CD4-positive, alpha-beta T cell treated with Interleukin-17A for 4 hours (primary cell): ENCODE measurements around the gene RCOR3.
"Not testable (repeated sequence)": the region's sequence is repeated elsewhere in the genome, so short reads cannot be mapped to it uniquely, and the experiment has no call there.

Source experiments
- DNase-seq: peaks from one replicate; pipeline ENCODE4 v3.0.0-alpha.2; 2020; ENCODE audit warnings: mixed read lengths

RCOR3 gene

DNA sequence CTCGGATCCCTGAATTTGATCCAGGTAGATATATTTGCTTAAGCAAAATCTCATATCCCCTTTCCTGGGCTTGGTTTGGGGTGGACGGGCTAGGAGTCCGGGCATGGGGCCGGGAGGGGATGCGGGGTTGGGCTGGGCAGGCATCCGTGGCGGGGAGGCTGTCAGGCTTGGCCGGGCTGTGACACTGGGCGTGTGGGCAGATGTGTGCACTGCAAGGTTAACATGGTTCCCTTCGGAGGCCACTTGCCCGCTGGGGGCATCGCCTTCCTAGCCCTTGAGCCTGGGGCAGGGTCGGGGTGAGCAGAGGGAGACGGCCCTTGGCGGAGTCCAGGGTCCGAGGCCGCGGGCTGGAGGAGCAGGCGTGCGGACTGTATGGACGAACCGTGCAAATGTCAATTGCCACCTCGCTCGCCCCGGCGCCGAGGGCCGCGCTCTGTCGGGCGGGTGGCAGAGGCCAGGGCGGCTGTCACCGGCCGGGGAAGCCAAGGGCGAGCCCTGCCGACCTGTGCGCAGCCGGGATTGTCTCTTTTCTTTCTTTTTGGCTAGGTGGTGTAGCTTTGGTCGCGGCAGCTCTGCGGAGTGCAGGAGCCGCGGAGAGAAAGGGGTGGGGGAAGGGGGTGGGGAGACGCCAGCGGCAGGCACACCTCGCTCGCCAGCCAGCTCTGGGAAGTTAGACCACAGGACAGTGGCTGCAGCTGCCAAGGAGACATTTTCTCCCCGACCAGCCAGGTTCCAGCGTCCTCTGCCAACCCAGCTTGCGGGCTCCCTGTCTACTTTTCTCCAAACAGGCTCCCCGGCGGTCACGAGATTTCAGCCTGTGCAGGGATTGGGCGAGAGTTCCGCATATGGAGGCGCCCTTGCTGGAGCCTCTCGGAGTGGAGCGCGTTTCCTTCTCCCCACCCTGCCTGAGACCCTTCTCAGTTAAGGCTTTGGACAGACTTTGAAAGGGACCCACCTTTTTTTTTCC lies 1.3 kb downstream of the RCOR3 start:
- peak; percentile 68 for DNase-seq

DNA sequence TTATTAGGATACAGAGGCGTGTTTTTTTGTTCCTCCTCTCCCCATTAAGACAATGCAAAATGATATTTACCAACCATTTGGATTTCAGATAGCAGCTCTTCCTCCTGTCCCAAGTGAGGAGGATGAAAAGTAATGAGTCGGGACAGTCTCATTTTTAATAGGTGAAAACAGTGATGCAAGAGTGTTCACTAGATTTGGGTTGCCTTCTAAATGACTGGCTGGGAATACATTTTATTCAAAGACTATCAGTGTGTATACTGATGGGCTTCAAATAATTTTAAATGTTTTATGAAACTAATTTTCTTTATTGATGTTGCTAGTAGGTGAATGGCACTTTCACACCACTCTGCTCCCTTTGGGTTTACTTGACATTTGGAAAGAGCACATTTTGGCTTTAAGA lies 2.1 kb downstream of the RCOR3 start:
- DNase-seq, result no peak

DNA sequence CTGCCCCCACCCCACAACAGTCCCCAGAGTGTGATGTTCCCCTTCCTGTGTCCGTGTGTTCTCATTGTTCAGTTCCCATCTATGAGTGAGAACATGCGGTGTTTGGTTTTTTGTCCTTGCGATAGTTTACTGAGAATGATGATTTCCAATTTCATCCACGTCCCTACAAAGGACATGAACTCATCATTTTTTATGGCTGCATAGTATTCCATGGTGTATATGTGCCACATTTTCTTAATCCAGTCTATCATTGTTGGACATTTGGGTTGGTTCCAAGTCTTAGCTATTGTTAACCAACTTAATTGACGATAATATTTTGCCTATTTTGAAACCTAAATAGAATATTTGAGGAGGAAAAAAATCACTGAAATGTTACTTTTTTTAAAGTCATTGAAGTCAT lies 3.9 kb downstream of the RCOR3 start:
- not testable (repeated sequence) for DNase-seq

DNA sequence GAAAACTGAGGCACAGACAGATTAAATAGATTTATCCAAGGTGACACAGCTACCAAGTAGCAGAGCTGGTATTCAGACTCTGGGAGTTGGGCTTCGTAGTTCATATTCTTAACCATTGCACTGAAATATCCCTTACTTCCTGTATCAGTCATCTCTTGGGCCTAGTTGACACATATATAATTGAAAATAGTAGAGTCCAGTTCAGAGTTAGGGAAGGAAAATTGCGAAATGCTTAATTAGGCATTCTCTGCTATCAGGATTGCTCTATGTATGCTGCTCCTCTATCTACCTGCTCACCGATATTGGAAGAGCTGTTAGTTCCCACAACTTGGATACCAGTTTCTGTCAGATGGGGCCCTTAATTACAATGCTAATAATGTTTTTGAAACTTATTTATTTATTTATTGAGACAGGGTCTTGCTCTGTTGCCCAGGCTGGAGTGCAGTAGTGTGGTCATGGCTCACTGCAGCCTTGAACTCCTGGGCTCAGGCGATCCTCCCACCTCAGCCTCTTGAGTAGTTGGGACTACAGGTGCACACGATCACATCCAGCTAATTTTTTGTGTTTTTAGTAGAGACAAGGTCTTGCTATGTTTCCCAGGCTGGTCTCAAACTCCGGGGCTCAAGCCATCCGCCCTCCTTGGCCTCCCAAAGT lies 8.2 kb downstream of the RCOR3 start:
- DNase-seq, result no peak

DNA sequence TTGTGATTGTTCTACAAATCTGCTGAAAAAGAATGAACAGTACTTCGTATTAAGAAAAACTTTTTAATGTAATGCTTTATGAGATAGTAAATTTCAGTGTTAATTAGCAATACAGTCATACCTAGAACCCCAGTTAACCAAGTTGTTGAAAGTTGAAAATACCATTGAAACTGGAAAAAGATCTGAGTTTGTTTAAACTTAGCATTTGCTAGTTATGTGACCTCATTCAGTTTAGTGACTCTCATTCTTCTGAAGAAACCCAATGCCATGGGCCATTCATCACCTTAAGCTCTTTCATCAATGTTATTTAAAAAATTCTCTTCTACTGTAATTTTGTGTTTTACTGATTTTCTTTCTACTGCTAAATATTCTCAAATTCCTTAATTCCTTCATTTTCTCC lies 20.2 kb downstream of the RCOR3 start:
- no peak for DNase-seq

DNA sequence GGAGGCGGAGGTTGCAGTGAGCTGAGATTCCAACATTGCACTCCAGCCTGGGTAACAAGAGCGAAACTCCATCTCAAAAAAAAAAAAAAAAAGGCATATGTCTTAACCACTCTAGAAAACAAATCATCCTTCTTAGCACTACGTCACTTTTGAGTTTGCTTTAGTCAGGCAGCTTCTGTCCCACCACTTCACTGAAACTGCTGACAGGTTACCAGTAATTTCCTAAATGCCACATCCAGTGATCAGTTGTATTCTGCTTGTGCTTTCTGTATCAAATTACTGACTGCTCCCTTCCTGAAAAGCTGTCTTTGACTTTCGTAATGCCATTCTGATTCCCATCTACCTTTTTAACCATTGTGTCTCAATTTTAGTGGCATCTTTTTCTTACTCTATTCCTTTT lies 21.7 kb downstream of the RCOR3 start:
- DNase-seq, result no peak

DNA sequence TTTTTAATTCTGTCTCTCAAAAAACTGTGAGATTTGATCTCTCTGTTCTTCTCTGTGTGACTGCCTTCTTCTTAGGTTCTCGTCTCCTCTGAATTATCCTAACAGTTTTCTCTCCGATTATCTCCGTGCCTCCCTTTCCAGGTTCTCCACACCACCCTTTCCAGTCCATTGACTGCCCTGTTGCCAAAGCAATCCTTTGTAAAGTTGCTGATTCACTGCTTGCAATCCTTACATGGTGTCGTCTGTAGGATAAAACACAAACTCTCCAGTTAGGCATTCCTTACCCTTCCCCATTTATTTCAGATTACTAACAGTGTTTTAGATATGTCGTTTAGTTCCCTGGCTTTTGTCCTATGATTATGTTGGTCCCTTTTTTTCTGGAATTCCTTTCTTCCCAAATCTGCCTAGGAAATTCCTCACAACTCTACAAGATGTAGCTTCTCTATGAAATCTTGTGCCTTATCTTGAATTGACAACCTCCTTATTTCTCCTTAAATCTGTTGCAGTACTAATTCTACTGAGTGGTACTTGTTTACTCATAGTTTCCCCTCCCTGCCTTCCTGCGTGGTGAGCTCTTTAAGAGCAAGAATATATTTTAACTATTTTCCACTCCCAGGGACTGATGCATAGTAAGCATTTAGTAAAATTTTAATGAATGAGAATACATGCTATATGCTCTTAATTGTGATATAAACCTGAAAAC lies 22.3 kb downstream of the RCOR3 start:
- DNase-seq, result no peak

DNA sequence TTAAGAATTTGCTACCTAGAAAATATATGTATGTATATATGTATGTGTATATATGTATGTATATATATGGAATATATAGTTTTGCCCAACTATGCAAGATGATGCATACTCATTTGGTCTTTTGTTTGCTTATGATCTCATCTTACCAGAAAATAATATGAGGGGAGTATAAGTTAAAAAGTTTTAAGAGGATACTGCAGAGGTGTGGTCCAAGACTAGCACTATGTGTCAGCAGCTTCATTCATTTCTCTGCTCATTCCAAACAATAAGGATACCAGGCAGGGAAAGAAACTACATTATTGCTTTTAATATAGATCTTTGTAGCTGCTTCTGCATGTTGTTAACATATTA lies 22.8 kb downstream of the RCOR3 start:
- no peak for DNase-seq

DNA sequence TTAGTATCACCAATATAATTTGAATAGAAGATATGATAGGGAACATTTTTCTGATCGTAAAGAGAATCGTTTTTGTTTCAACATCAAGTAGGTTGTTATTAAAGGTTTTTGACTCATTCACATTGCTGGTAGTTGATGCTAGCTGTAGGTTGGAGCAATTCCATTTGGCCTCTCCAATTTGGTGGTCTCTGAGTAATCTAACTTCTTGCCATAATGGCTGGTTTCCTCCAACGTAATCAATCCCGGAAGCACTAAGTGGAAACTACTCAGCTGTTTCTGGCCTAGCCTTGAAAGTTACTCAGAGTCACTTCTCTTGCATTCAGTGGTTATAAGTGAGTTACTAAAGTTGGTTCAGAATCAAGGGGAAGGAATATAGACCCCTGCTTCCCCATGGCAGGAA lies 26.0 kb downstream of the RCOR3 start:
- DNase-seq, result no peak

DNA sequence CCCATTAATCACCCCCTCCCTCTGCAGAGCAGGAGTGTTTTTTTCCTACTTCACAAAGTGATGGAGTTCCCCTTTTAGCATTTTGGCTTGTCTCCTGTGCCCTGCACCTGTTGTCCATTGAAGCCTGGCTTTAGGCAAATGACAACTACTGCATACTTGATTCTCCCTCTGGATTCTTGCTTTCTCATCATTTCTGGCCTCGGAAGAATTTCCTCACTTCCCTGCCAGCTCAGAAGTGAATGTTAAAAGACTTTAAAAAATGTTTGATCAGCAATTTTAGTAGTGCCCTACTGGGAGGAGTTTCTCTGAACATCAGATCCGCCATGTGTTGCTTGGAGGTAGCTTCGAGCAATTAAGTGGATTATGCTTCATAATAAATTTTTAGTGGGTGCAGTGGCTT lies 28.1 kb downstream of the RCOR3 start:
- DNase-seq, result no peak

DNA sequence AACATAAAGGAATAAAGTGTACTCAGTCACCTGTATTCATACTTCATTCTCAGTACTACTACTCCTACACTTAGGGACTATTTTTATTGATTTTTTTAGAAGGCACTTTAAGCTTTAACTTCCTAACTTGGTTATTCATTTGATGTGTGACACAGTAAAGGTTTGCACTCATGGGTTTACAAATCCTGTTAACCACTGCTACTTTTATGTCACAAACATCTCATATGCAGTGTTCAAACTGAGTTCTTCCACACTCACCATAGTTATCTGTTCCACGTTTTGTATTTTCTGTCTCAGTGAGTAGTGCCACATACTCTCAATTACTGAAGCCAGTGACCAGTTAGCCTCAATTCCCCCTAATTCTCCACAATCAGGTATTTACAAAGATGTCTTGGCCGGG lies 33.2 kb downstream of the RCOR3 start:
- no peak for DNase-seq

DNA sequence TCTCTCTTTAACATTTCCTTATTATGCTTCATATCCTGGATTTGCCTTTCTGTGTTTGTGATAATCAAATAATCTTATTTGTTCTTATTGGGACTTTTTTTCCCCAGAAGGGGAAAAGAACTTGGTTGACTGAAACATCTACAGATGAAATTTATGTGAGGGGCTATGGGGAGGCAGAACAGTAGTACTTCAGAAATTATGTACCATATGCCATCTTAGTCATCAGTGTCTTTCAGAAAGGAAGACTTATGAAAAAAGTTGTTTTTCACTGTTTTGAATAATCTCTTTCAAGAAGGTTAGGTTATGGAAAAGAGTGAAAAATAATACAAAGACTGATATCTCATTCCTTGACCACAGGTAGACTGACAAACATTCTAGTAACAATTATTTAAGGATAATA lies 37.2 kb downstream of the RCOR3 start:
- DNase-seq, result no peak

DNA sequence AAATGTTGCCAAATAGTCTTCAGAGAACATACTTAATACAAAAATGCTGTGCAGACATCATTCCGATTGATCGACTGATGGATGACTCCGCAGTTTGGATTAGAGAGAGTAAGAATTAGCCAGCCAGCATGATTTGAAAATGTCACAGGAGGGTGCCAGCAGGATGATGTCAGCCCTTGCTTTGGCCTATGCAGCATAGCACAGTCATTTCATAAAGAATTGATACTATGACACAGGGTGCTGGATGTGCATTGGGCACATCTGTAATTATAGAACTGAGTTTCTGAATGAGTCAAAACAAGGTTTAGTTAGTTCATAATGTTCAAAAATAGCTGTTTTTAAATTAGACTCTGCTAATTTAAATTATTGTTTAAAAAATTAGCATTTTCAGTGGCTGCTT lies 45.9 kb downstream of the RCOR3 start:
- DNase-seq, result no peak

DNA sequence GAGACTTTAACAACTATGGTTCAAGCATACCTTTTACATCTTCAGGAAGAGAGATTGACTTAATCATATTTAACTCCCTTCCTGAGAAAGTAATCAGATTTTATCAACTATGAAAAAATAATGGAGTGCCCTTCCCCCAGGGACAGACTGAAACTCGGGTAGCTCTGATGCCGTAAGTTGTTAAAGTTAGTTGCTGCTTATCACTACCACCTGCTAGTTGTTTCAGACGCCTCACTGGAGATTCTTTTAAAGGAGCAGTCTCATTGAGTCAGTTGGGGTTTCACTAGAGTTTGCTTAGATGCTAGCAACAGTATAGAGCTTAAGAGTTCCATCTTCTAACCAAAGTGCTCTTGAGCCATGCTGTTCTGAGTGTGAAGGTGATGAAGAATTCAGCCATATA lies 50.5 kb downstream of the RCOR3 start:
- no peak for DNase-seq

DNA sequence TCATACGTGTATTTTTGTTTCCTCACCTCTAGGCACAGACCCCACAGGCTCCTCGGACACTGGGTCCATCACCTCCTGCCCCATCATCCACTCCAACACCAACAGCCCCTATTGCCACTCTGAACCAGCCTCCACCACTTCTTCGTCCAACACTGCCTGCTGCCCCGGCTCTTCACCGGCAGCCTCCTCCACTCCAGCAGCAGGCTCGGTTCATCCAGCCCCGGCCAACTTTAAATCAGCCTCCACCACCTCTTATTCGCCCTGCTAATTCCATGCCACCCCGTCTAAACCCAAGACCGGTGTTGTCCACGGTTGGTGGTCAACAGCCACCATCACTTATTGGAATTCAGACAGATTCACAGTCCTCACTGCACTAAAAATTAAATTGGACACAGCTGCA lies 54.2 kb downstream of the RCOR3 start:
- no peak for DNase-seq

DNA sequence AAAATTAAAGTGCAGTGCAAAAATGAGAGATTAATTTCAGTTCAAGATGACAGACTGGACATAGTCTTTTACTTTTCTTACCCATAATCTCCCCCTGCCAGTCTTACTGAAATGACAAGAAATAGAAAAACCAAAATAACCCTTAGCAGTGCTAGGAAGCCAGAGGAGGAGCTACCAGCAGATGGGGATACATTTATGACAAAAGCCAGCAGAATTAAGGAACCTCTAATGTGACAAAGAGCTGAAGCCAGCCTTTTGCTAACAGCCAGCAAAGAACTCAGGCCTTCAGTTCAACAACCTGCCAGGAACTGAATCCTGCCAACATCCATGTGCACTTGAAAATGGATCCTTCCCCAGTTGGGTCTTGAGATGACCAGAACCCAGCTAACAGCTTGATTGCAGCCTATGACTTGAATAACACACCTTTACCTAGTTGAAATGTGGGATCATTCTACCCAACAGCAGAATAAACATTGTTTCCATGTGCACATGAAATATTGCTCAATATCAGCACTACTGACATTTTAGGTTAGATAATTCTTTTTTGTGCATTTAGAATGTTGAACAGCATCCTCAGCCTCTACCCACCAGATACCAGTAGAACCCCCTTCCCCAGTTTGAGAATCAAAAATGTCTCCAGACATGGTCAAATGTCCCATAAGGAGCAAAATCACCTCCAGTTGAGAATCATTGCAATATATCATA lies 59.6 kb downstream of the RCOR3 start:
- DNase-seq, result no peak

DNA sequence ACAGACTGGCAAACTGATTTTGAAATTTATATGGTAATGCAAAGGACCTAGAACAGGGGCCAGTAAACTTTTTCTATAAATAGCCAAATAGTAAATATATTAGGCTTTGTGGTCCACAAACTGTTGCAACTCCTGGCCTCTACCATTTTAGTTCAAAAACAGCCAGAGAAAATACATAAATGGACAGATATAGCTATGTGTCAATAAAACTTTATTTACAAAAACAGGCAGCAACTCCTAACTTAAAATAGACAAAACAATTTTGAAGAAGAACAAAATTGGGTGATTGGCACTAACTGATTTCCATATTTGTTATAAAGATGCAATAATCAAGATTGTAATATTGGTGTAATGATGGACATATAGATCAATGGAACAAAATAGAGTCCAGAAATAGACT lies 60.7 kb downstream of the RCOR3 start:
- no peak for DNase-seq

DNA sequence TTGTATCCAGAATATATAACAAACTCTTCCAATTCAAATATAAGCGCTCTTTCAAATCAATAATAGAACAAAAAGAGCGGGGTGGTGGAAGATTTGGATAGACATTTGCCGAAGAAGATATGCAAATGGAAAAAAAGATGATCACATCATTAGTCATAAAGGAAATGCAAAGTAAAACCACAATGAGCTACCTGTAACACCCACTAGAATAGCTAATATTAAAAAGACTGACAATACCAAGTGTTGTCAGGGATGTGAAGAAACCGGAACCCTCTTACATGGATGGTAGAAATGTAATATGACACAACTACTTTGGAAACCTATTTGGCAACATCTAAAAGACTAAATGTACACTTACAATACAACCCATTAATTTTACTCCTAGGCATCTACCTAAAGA lies 61.8 kb downstream of the RCOR3 start:
- no peak for DNase-seq

DNA sequence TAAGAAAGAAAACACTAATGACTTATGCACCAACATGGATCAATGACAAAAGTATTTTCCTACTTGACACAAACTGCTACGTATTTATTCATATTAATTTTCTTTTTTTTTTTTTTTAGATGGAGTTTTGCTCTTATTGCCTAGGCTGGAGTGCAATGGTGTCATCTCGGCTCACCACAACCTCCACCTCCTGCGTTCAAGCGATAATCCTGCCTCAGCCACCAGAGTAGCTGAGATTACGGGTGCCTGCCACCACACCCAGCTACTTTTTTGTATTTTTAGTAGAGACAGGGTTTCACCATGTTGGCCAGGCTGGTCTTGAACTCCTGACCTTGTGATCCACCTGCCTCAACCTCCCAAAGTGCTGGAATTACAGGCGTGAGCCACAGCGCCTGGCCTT lies 62.5 kb downstream of the RCOR3 start:
- not testable (repeated sequence) for DNase-seq

DNA sequence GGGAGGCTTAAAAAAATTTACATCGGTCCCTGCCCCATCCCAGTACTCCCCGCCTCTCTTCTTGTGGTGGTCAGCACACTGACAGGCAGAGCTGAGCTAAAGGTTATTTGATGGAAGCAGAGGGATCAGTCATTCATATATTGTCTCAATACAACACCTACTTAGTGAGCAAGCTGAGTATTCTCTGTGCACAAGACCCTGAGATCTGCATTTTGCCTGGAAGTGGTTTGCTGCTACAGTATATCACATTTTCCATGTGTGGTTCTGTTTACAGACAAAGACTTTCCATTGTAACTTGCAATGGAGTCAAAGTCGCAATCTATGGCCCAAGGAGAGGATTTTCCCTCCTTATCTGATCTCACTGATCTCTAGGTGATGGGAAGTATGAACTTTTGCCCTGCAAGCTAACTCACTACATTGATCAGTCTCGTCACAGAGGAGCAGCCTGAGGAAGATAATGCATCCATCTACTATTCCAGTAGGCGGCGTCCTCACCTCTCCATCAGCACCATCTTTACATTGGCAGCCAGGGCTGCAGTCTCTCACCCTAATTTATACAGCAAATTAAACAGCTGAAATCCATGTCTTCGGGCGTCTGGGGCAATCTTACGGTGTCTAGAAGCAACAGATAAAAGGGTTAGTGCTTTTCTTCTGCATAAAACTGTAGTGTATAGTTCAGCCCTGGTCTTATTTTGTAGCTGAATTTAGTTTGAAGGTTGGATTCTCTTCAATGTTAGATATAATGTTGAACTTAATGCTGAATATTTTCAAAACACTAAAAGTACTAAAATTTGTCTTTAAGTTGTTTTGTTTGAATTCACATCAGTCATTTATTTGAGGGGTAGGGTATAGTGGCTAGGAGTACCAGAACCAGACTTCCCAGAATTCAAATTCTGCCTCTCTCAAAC lies 64.2 kb downstream of the RCOR3 start:
- DNase-seq, result peak; percentile 80

DNA sequence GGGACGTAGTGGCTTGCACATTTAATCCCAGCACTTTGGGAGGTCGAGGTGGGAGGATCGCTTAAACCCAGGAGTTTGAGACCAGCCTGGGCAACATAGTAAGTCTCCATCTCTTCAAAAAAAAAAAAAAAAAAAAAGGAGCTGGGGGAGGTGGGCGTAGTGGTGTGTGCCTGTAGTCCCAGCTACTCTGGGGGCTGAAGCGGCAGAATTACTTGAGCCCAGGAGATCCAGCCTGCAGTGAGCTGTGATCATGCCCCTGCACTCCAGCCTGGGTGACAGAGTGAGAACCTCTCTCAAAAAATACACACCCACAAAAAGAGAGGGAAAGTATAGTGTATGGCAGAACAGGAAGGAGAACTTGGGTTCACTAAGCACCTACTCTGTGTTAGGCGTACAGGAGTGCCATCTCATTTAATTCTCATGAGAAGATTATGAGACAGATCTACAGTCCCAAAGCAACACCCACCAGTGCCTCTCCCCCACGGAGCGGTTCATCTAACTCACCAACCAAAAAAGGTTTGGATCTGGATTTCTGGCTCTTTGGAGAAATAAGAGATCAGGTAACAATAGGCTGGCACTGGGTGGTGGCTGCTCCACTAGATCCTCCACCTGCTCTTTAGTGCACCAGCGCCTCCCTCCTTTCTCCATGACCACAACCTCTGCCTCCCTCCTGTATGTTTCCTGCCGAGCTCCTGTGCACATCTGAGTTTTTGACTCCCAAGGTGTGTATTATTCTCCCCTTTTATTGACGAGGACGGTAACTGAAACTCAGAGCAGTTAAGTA lies 66.0 kb downstream of the RCOR3 start:
- no peak for DNase-seq
